ENCODE measurements around the gene MAPKAPK5. TPM values are rescaled to one million over a fixed set of nuclear protein-coding genes. Genes with fewer than 3 reads are reported as not detected.

Gene MAPKAPK5
- total and polyA plus RNA-seq, 9 of the 15 experiments (the other 6 are each of a cell fraction or from before 2014, with no cell fraction given), result 11.6 to 72.1 (median 60.4) TPM

DNA sequence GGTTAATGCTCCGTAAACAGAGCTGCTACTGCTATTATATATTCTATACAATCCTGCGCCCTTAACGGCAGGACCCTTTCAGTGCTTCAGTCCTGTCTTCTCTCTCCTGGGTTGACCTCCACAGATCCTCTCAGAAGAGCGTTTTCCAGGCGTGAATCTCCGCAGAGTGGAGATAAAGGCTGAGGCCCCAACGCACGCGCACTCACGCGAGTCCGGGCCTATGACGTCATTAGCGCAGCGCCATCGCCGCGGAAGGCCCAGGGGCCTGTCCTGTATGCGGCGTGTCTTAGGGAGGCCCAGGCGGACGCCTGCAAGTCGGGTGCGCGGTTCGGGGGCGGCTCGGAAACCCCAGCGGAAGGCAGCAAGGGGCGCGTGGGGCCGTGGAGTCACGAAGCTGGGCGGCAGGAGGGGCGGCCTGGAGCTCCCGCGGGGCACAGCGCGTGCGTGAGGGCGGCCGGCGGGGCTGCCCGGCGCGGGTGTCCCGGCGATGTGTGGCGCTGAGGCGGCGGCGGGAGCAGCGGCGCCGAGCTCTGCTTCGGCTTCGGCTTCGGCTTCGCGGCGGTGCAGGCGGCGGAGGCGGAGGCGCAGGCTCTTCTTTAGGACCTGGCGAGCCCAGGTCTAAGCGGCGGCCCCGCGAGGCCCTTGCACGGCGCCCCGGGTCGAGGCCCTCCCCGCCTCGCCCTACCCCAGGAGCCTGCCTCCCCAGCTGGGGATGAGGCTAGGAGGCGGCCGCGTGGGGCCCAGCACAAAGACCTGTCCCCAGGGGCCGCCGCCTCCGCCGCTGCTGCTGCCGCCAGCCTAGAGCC lies at the start of gene MAPKAPK5 (continued):
- TF ChIP-seq, protein P1, sequence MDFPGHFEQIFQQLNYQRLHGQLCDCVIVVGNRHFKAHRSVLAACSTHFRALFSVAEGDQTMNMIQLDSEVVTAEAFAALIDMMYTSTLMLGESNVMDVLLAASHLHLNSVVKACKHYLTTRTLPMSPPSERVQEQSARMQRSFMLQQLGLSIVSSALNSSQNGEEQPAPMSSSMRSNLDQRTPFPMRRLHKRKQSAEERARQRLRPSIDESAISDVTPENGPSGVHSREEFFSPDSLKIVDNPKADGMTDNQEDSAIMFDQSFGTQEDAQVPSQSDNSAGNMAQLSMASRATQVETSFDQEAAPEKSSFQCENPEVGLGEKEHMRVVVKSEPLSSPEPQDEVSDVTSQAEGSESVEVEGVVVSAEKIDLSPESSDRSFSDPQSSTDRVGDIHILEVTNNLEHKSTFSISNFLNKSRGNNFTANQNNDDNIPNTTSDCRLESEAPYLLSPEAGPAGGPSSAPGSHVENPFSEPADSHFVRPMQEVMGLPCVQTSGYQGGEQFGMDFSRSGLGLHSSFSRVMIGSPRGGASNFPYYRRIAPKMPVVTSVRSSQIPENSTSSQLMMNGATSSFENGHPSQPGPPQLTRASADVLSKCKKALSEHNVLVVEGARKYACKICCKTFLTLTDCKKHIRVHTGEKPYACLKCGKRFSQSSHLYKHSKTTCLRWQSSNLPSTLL (IDR thresholded peaks at IDR 0.05), result no peak
- TF ChIP-seq, protein P2, sequence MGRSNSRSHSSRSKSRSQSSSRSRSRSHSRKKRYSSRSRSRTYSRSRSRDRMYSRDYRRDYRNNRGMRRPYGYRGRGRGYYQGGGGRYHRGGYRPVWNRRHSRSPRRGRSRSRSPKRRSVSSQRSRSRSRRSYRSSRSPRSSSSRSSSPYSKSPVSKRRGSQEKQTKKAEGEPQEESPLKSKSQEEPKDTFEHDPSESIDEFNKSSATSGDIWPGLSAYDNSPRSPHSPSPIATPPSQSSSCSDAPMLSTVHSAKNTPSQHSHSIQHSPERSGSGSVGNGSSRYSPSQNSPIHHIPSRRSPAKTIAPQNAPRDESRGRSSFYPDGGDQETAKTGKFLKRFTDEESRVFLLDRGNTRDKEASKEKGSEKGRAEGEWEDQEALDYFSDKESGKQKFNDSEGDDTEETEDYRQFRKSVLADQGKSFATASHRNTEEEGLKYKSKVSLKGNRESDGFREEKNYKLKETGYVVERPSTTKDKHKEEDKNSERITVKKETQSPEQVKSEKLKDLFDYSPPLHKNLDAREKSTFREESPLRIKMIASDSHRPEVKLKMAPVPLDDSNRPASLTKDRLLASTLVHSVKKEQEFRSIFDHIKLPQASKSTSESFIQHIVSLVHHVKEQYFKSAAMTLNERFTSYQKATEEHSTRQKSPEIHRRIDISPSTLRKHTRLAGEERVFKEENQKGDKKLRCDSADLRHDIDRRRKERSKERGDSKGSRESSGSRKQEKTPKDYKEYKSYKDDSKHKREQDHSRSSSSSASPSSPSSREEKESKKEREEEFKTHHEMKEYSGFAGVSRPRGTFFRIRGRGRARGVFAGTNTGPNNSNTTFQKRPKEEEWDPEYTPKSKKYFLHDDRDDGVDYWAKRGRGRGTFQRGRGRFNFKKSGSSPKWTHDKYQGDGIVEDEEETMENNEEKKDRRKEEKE (IDR thresholded peaks at IDR 0.05; ENCODE audit: borderline replicate concordance in 1 of 2, control insufficient read depth in 1 of 2, low read depth in 2 of 2, low read length in 1 of 2), result no peak
- TF ChIP-seq, protein P3, sequence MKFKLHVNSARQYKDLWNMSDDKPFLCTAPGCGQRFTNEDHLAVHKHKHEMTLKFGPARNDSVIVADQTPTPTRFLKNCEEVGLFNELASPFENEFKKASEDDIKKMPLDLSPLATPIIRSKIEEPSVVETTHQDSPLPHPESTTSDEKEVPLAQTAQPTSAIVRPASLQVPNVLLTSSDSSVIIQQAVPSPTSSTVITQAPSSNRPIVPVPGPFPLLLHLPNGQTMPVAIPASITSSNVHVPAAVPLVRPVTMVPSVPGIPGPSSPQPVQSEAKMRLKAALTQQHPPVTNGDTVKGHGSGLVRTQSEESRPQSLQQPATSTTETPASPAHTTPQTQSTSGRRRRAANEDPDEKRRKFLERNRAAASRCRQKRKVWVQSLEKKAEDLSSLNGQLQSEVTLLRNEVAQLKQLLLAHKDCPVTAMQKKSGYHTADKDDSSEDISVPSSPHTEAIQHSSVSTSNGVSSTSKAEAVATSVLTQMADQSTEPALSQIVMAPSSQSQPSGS (CRISPR knock-in tag; IDR thresholded peaks at IDR 0.05), result peak; percentile 94; the same call in 1 of the 2 replicates
- no peak for TF ChIP-seq HLTF (IDR thresholded peaks at IDR 0.05)
- peak; percentile 87 for TF ChIP-seq TBP (optimal IDR thresholded peaks at IDR 0.05; ENCODE audit: low read depth, low read length)
- no peak for TF ChIP-seq MCM2 (IDR thresholded peaks at IDR 0.05; ENCODE audit: low read depth)
- TF ChIP-seq, protein P4, sequence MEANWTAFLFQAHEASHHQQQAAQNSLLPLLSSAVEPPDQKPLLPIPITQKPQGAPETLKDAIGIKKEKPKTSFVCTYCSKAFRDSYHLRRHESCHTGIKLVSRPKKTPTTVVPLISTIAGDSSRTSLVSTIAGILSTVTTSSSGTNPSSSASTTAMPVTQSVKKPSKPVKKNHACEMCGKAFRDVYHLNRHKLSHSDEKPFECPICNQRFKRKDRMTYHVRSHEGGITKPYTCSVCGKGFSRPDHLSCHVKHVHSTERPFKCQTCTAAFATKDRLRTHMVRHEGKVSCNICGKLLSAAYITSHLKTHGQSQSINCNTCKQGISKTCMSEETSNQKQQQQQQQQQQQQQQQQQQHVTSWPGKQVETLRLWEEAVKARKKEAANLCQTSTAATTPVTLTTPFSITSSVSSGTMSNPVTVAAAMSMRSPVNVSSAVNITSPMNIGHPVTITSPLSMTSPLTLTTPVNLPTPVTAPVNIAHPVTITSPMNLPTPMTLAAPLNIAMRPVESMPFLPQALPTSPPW (CRISPR knock-in tag; IDR thresholded peaks at IDR 0.05), result peak; percentile 36; the same call in 1 of the 2 replicates
- TF ChIP-seq, protein P5, sequence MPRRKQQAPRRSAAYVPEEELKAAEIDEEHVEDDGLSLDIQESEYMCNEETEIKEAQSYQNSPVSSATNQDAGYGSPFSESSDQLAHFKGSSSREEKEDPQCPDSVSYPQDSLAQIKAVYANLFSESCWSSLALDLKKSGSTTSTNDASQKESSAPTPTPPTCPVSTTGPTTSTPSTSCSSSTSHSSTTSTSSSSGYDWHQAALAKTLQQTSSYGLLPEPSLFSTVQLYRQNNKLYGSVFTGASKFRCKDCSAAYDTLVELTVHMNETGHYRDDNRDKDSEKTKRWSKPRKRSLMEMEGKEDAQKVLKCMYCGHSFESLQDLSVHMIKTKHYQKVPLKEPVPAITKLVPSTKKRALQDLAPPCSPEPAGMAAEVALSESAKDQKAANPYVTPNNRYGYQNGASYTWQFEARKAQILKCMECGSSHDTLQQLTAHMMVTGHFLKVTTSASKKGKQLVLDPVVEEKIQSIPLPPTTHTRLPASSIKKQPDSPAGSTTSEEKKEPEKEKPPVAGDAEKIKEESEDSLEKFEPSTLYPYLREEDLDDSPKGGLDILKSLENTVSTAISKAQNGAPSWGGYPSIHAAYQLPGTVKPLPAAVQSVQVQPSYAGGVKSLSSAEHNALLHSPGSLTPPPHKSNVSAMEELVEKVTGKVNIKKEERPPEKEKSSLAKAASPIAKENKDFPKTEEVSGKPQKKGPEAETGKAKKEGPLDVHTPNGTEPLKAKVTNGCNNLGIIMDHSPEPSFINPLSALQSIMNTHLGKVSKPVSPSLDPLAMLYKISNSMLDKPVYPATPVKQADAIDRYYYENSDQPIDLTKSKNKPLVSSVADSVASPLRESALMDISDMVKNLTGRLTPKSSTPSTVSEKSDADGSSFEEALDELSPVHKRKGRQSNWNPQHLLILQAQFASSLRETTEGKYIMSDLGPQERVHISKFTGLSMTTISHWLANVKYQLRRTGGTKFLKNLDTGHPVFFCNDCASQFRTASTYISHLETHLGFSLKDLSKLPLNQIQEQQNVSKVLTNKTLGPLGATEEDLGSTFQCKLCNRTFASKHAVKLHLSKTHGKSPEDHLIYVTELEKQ (CRISPR knock-in tag; IDR thresholded peaks at IDR 0.05), result no peak
- no peak for TF ChIP-seq CHCHD3 (CRISPR knock-in tag; IDR thresholded peaks at IDR 0.05)
- TF ChIP-seq HDAC3 (IDR thresholded peaks at IDR 0.05; ENCODE audit: borderline replicate concordance, partially characterized antibody), result no peak
